Smooth muscle cell (in vitro differentiated cells): ENCODE data around the gene MSMO1. TPM values are rescaled to one million over a fixed set of nuclear protein-coding genes. Genes with fewer than 3 reads are reported as not detected.

Experiments used
- DNase-seq: peaks from one replicate; lab custom pipeline; 2025; ENCODE audit not compliant: unreplicated experiment; lab: John Stamatoyannopoulos, UW
- H2AFZ ChIP-seq: fragments of 200-600 bp; sonication (generic); 2 replicates; pipeline ENCODE4 v1.6.0; 2016; ENCODE audit warnings: antibody characterized with exemption, low read depth, mild to moderate bottlenecking
- H3F3A ChIP-seq: fragments of 200-600 bp; sonication (generic); 2 replicates; pipeline ENCODE4 v1.6.0; 2017; ENCODE audit warnings: antibody characterized with exemption, low read depth
- H3K27ac ChIP-seq: fragments of 200-600 bp; sonication (generic); 2 replicates; pipeline ENCODE4 v1.5.1; 2016; ENCODE audit warnings: low read depth, mild to moderate bottlenecking
- H3K27me3 ChIP-seq: fragments of 200-600 bp; sonication (generic); 2 replicates; pipeline ENCODE4 v1.6.1; 2016; ENCODE audit warnings: low read depth, mild to moderate bottlenecking
- H3K36me3 ChIP-seq: fragments of 200-600 bp; sonication (generic); 2 replicates; pipeline ENCODE4 v1.5.1; 2016; ENCODE audit warnings: low read depth
- H3K4me1 ChIP-seq: fragments of 200-600 bp; sonication (generic); 2 replicates; pipeline ENCODE4 v1.5.1; 2016; ENCODE audit warnings: low read depth
- H3K4me2 ChIP-seq: fragments of 200-600 bp; sonication (generic); 2 replicates; pipeline ENCODE4 v1.6.0; 2016; ENCODE audit warnings: mild to moderate bottlenecking
- H3K4me3 ChIP-seq: fragments of 200-600 bp; sonication (generic); 2 replicates; pipeline ENCODE4 v1.5.1; 2016; ENCODE audit warnings: mild to moderate bottlenecking
- H3K79me2 ChIP-seq: fragments of 200-600 bp; sonication (generic); 2 replicates; pipeline ENCODE4 v1.6.0; 2016; ENCODE audit warnings: low read depth, mild to moderate bottlenecking
- H3K9ac ChIP-seq: fragments of 200-600 bp; sonication (generic); 2 replicates; pipeline ENCODE4 v1.6.0; 2016; ENCODE audit warnings: low read depth
- H3K9me3 ChIP-seq: fragments of 200-600 bp; sonication (generic); replicated peaks from 2 replicates; pipeline ENCODE4 v1.5.1; 2016; ENCODE audit warnings: low read depth
- H4K20me1 ChIP-seq: fragments of 200-600 bp; sonication (generic); 2 replicates; pipeline ENCODE4 v1.6.0; 2016; ENCODE audit warnings: low read depth
- CTCF ChIP-seq: fragments of 200-600 bp; sonication (generic); IDR thresholded peaks from 2 replicates; pipeline ENCODE4 v1.5.1; 2017; ENCODE audit warnings: borderline replicate concordance, mild to moderate bottlenecking, antibody characterized with exemption; ENCODE audit not compliant: insufficient read depth, poor library complexity, severe bottlenecking
- WGBS: methylation state at CpG from one replicate; pipeline ENCODE4 v1.1.7; 2016; ENCODE audit warnings: low lambda C conversion rate; 5-methylcytosine and 5-hydroxymethylcytosine counted together
- polyA plus RNA-seq: library from polyadenylated mRNA; unstranded; fragments of >200 nt; fragmentation: Nextera tagmentation; extraction: Ambion mirVana; gene quantifications from 2 replicates; pipeline ENCODE4 v1.2.1, GENCODE V29; 2016
- total RNA-seq: library from RNA; depleted of rRNA; stranded (reverse); fragments of >200 nt; gene quantifications from 2 replicates; pipeline ENCODE4 v1.2.3, GENCODE V29; 2014

The MSMO1 gene
- total and polyA plus RNA-seq, 2 experiments from 2014 or later = 214 to 218 TPM

- Histone ChIP-seq H3K27ac (no peak overlapping the region), H3K27me3 (no peaks in the 10 kb centered on the region), H3K4me2 (no peak overlapping the region), H4K20me1 (no peaks in the 10 kb centered on the region), H3K9ac (no peak overlapping the region), H3F3A (no peaks in the 10 kb centered on the region), H3K4me3 (no peak overlapping the region), H3K9me3 (no peaks in the 10 kb centered on the region), H3K36me3 (no peaks in the 10 kb centered on the region), H3K79me2 (no peaks in the 10 kb centered on the region), H3K4me1 (no peaks in the 10 kb centered on the region), H2AFZ (no peak overlapping the region)
- WGBS = 95% methylated on average over 4 of the region's 4 CpGs
- no peak for TF ChIP-seq CTCF
- no peak for DNase-seq
These were observed 39.6 kb downstream of the MSMO1 start for GRCh38 chr4:165367040-165367439.

GRCh38 chr4:165368114-165368513, 40.6 kb downstream of the MSMO1 start:
- no peaks in the 10 kb centered on the region for H3K36me3 ChIP-seq
- H3F3A ChIP-seq = no peaks in the 10 kb centered on the region
- WGBS = 100% methylated on average over 1 of the region's 1 CpG
- no peaks in the 10 kb centered on the region for H3K27me3 ChIP-seq
- H3K27ac ChIP-seq = no peak overlapping the region
- H4K20me1 ChIP-seq = no peaks in the 10 kb centered on the region
- no peaks in the 10 kb centered on the region for H3K79me2 ChIP-seq
- TF ChIP-seq CTCF = no peak
- no peaks in the 10 kb centered on the region for H3K9me3 ChIP-seq
- no peak overlapping the region for H3K4me2 ChIP-seq
- H3K4me3 ChIP-seq = no peak overlapping the region
- no peaks in the 10 kb centered on the region for H3K4me1 ChIP-seq
- no peak overlapping the region for H3K9ac ChIP-seq
- no peak for DNase-seq
- H2AFZ ChIP-seq = no peak overlapping the region

- TF ChIP-seq CTCF = no peak
- no peak for DNase-seq
- Histone ChIP-seq H4K20me1 (no peaks in the 10 kb centered on the region), H3K36me3 (no peaks in the 10 kb centered on the region), H3F3A (no peaks in the 10 kb centered on the region), H3K4me1 (no peaks in the 10 kb centered on the region), H3K4me3 (no peak overlapping the region), H3K79me2 (no peaks in the 10 kb centered on the region), H3K27ac (no peak overlapping the region), H3K9me3 (no peaks in the 10 kb centered on the region), H3K9ac (no peak overlapping the region), H2AFZ (no peak overlapping the region), H3K4me2 (no peak overlapping the region), H3K27me3 (no peaks in the 10 kb centered on the region)
- WGBS = 91% methylated on average over 1 of the region's 1 CpG
These were observed 41.1 kb downstream of the MSMO1 start for GRCh38 chr4:165368567-165368966.

GRCh38 chr4:165369522-165369921, 42.1 kb downstream of the MSMO1 start:
- no peaks in the 10 kb centered on the region for H3K27me3 ChIP-seq
- H3F3A ChIP-seq = no peaks in the 10 kb centered on the region
- H3K4me1 ChIP-seq = no peaks in the 10 kb centered on the region
- no peak overlapping the region for H2AFZ ChIP-seq
- H3K4me2 ChIP-seq = no peak overlapping the region
- no peaks in the 10 kb centered on the region for H3K9me3 ChIP-seq
- no peak overlapping the region for H3K27ac ChIP-seq
- no peak overlapping the region for H3K9ac ChIP-seq
- TF ChIP-seq CTCF = no peak
- no peaks in the 10 kb centered on the region for H3K36me3 ChIP-seq
- no peaks in the 10 kb centered on the region for H4K20me1 ChIP-seq
- DNase-seq = no peak
- H3K79me2 ChIP-seq = no peaks in the 10 kb centered on the region
- 60% methylated on average over 5 of the region's 5 CpGs for WGBS
- no peak overlapping the region for H3K4me3 ChIP-seq
